ENCODE measurements around the gene NHLH1. TPM values are rescaled to one million over a fixed set of nuclear protein-coding genes. Genes with fewer than 3 reads are reported as not detected.

NHLH1 gene
- total and polyA plus RNA-seq, 5 donors from 2014 or later: 0.06 TPM; not detected in 4

- H3K9me3 ChIP-seq (ENCODE audit: control insufficient read depth in 2 of 2, low read length in 2 of 2): no peaks in the 10 kb centered on the region
- Mint-ChIP-seq H3K27ac (peak overlapping the region in 1 of 3 donors; percentile 29), H3K9me3 (peaks cover 0 to 3% (median 0%) of the 10 kb centered on the region in 7 donors), H3K4me3 (no peak overlapping the region), H3K27me3 (peaks cover 83% of the 10 kb centered on the region), H3K4me1 (no peaks in the 10 kb centered on the region), H3K36me3 (no peaks in the 10 kb centered on the region)
- no peak for ATAC-seq (ENCODE audit: low read depth in 2 of 2)
- no peak overlapping the region for H3K27ac ChIP-seq (ENCODE audit: insufficient read depth, low read length, poor library complexity, severe bottlenecking)
- no peak overlapping the region for H3K4me3 ChIP-seq (ENCODE audit: low read depth, low read length)
- no peaks in the 10 kb centered on the region for H3K4me1 ChIP-seq (ENCODE audit: control insufficient read depth, insufficient read depth, low read length, poor library complexity, severe bottlenecking)
- no peak for DNase-seq
- no peaks in the 10 kb centered on the region for H3K36me3 ChIP-seq (ENCODE audit: control insufficient read depth, insufficient read depth, low read length)
- H3K27me3 ChIP-seq (ENCODE audit: control insufficient read depth, insufficient read depth, low read length): peaks cover 8% of the 10 kb centered on the region
Measured at GRCh38 chr1:160394673-160395072, 27.8 kb downstream of the NHLH1 start.

- no peak for DNase-seq
- H3K9me3 ChIP-seq (ENCODE audit: control insufficient read depth in 2 of 2, low read length in 2 of 2): no peaks in the 10 kb centered on the region
- Mint-ChIP-seq H3K4me3 (no peak overlapping the region), H3K27ac (no peak overlapping the region), H3K4me1 (peaks cover 0 to 5% (median 0%) of the 10 kb centered on the region in 4 donors), H3K9me3 (peaks cover 0 to 3% (median 0%) of the 10 kb centered on the region in 7 donors), H3K27me3 (peaks cover 82% of the 10 kb centered on the region), H3K36me3 (no peaks in the 10 kb centered on the region)
- no peak overlapping the region for H3K4me3 ChIP-seq (ENCODE audit: low read depth, low read length)
- H3K4me1 ChIP-seq (ENCODE audit: control insufficient read depth, insufficient read depth, low read length, poor library complexity, severe bottlenecking): peaks cover 9% of the 10 kb centered on the region
- H3K27me3 ChIP-seq (ENCODE audit: control insufficient read depth, insufficient read depth, low read length): peaks cover 20% of the 10 kb centered on the region
- no peak overlapping the region for H3K27ac ChIP-seq (ENCODE audit: insufficient read depth, low read length, poor library complexity, severe bottlenecking)
- H3K36me3 ChIP-seq (ENCODE audit: control insufficient read depth, insufficient read depth, low read length): no peaks in the 10 kb centered on the region
- no peak for ATAC-seq (ENCODE audit: low read depth in 2 of 2)
Measured at GRCh38 chr1:160397651-160398050, 30.8 kb downstream of the NHLH1 start.

GRCh38 chr1:160398823-160399222 is 32.0 kb downstream of the NHLH1 start:
- Mint-ChIP-seq H3K9me3 (peaks cover 0 to 4% (median 0%) of the 10 kb centered on the region in 7 donors), H3K4me1 (peaks cover 0 to 5% (median 0%) of the 10 kb centered on the region in 4 donors), H3K4me3 (peak overlapping the region in 2 of 4 donors; percentile 24 to 66), H3K27me3 (peaks cover 82% of the 10 kb centered on the region), H3K27ac (no peak overlapping the region), H3K36me3 (no peaks in the 10 kb centered on the region)
- Histone ChIP-seq H3K27me3 (ENCODE audit: control insufficient read depth, insufficient read depth, low read length) (peaks cover 24% of the 10 kb centered on the region), H3K36me3 (ENCODE audit: control insufficient read depth, insufficient read depth, low read length) (no peaks in the 10 kb centered on the region), H3K4me3 (ENCODE audit: low read depth, low read length) (no peak overlapping the region), H3K27ac (ENCODE audit: insufficient read depth, low read length, poor library complexity, severe bottlenecking) (no peak overlapping the region), H3K4me1 (ENCODE audit: control insufficient read depth, insufficient read depth, low read length, poor library complexity, severe bottlenecking) (peaks cover 9% of the 10 kb centered on the region), H3K9me3 (ENCODE audit: control insufficient read depth in 2 of 2, low read length in 2 of 2) (no peaks in the 10 kb centered on the region)
- DNase-seq (no peak), ATAC-seq (ENCODE audit: low read depth in 2 of 2) (no peak)

GRCh38 chr1:160399544-160400222 is 32.8 kb downstream of the NHLH1 start:
- H3K36me3 Mint-ChIP-seq: no peaks in the 10 kb centered on the region
- no peak overlapping the region for H3K27ac ChIP-seq (ENCODE audit: insufficient read depth, low read length, poor library complexity, severe bottlenecking)
- peak overlapping the region in 3 of 4 donors; percentile 21 to 66 (median 42) for H3K4me3 Mint-ChIP-seq
- H3K27me3 ChIP-seq (ENCODE audit: control insufficient read depth, insufficient read depth, low read length): peaks cover 27% of the 10 kb centered on the region
- H3K27ac Mint-ChIP-seq: peak overlapping the region in 1 of 3 donors; percentile 88
- H3K4me1 ChIP-seq (ENCODE audit: control insufficient read depth, insufficient read depth, low read length, poor library complexity, severe bottlenecking): peaks cover 9% of the 10 kb centered on the region
- H3K4me3 ChIP-seq (ENCODE audit: low read depth, low read length): no peak overlapping the region
- ATAC-seq (ENCODE audit: low read depth in 2 of 2) (no peak), DNase-seq (no peak)
- H3K9me3 ChIP-seq (ENCODE audit: control insufficient read depth in 2 of 2, low read length in 2 of 2): no peaks in the 10 kb centered on the region
- H3K27me3 Mint-ChIP-seq: peaks cover 79% of the 10 kb centered on the region
- peaks cover 0 to 4% (median 0%) of the 10 kb centered on the region in 7 donors for H3K9me3 Mint-ChIP-seq
- peaks cover 0 to 5% (median 0%) of the 10 kb centered on the region in 4 donors for H3K4me1 Mint-ChIP-seq
- no peaks in the 10 kb centered on the region for H3K36me3 ChIP-seq (ENCODE audit: control insufficient read depth, insufficient read depth, low read length)

- Histone ChIP-seq H3K4me3 (ENCODE audit: low read depth, low read length) (no peak within 1 kb of the TSS), H3K4me1 (ENCODE audit: control insufficient read depth, insufficient read depth, low read length, poor library complexity, severe bottlenecking) (peaks cover 9% of the 10 kb centered on the region), H3K27me3 (ENCODE audit: control insufficient read depth, insufficient read depth, low read length) (peaks cover 27% of the 10 kb centered on the region), H3K36me3 (ENCODE audit: control insufficient read depth, insufficient read depth, low read length) (no peaks in the 10 kb centered on the region), H3K27ac (ENCODE audit: insufficient read depth, low read length, poor library complexity, severe bottlenecking) (no peak within 1 kb of the TSS), H3K9me3 (ENCODE audit: control insufficient read depth in 2 of 2, low read length in 2 of 2) (no peaks in the 10 kb centered on the region)
- Mint-ChIP-seq H3K4me3 (peak within 1 kb of the TSS; percentile 66 to 82 (median 72)), H3K27ac (peak within 1 kb of the TSS in 1 of 3 donors; percentile 88), H3K9me3 (peaks cover 0 to 4% (median 0%) of the 10 kb centered on the region in 7 donors), H3K27me3 (peaks cover 78% of the 10 kb centered on the region), H3K36me3 (no peaks in the 10 kb centered on the region), H3K4me1 (peaks cover 0 to 5% (median 0%) of the 10 kb centered on the region in 4 donors)
- ATAC-seq (ENCODE audit: low read depth in 2 of 2): peak in 1 of 2 donors; percentile 33
- DNase-seq: peak in 2 of 3 donors; percentile 17 to 34
Measured at GRCh38 chr1:160400223-160400645, 33.4 kb downstream of the NHLH1 start, which contains the start of gene VANGL2. VANGL2 (plus strand) TSS chr1:160400564; CDS start chr1:160415838, 15,274 bp downstream.

GRCh38 chr1:160400646-160401486 is 34.0 kb downstream of the NHLH1 start:
- H3K4me3 ChIP-seq (ENCODE audit: low read depth, low read length): no peak overlapping the region
- H3K27ac Mint-ChIP-seq: no peak overlapping the region
- no peaks in the 10 kb centered on the region for H3K36me3 ChIP-seq (ENCODE audit: control insufficient read depth, insufficient read depth, low read length)
- peaks cover 0 to 3% (median 0%) of the 10 kb centered on the region in 7 donors for H3K9me3 Mint-ChIP-seq
- ATAC-seq (ENCODE audit: low read depth in 2 of 2): peak in 1 of 2 donors; percentile 45
- peaks cover 9% of the 10 kb centered on the region for H3K4me1 ChIP-seq (ENCODE audit: control insufficient read depth, insufficient read depth, low read length, poor library complexity, severe bottlenecking)
- H3K27me3 ChIP-seq (ENCODE audit: control insufficient read depth, insufficient read depth, low read length): peaks cover 23% of the 10 kb centered on the region
- peaks cover 72% of the 10 kb centered on the region for H3K27me3 Mint-ChIP-seq
- no peaks in the 10 kb centered on the region for H3K9me3 ChIP-seq (ENCODE audit: control insufficient read depth in 2 of 2, low read length in 2 of 2)
- H3K4me3 Mint-ChIP-seq: peak overlapping the region in 3 of 4 donors; percentile 71 to 82 (median 72)
- H3K27ac ChIP-seq (ENCODE audit: insufficient read depth, low read length, poor library complexity, severe bottlenecking): no peak overlapping the region
- no peak for DNase-seq
- H3K4me1 Mint-ChIP-seq: peaks cover 0 to 5% (median 0%) of the 10 kb centered on the region in 4 donors
- H3K36me3 Mint-ChIP-seq: no peaks in the 10 kb centered on the region

GRCh38 chr1:160401487-160401805 is 34.6 kb downstream of the NHLH1 start:
- no peak for DNase-seq
- no peak overlapping the region for H3K4me3 ChIP-seq (ENCODE audit: low read depth, low read length)
- ATAC-seq (ENCODE audit: low read depth in 2 of 2): no peak

More at GRCh38 chr1:160401487-160401805, 34.6 kb downstream of the NHLH1 start:
- Histone ChIP-seq H3K36me3 (ENCODE audit: control insufficient read depth, insufficient read depth, low read length) (no peaks in the 10 kb centered on the region), H3K9me3 (ENCODE audit: control insufficient read depth in 2 of 2, low read length in 2 of 2) (no peaks in the 10 kb centered on the region), H3K27me3 (ENCODE audit: control insufficient read depth, insufficient read depth, low read length) (peaks cover 23% of the 10 kb centered on the region), H3K27ac (ENCODE audit: insufficient read depth, low read length, poor library complexity, severe bottlenecking) (no peak overlapping the region), H3K4me1 (ENCODE audit: control insufficient read depth, insufficient read depth, low read length, poor library complexity, severe bottlenecking) (peaks cover 9% of the 10 kb centered on the region)
- Mint-ChIP-seq H3K4me1 (peaks cover 0 to 5% (median 0%) of the 10 kb centered on the region in 4 donors), H3K9me3 (peaks cover 0 to 2% (median 0%) of the 10 kb centered on the region in 7 donors), H3K27ac (no peak overlapping the region), H3K27me3 (peaks cover 66% of the 10 kb centered on the region), H3K36me3 (no peaks in the 10 kb centered on the region), H3K4me3 (peak overlapping the region in 2 of 4 donors; percentile 71 to 72)
